ENCODE measurements around the gene APLP2.

- TF ChIP-seq CTCF (IDR thresholded peaks at IDR 0.05) (no peak), EP300 (IDR thresholded peaks at IDR 0.05) (no peak), POLR2A (IDR thresholded peaks at IDR 0.05) (no peak)
Measured at GRCh38 chr11:130086669-130087068, 17.0 kb downstream of the APLP2 start.
